Measurements from ENCODE around the gene OSBP2. TPM values are rescaled to one million over a fixed set of nuclear protein-coding genes. Genes with fewer than 3 reads are reported as not detected.

The OSBP2 gene
- total RNA-seq, 1 donor from 2014 or later, result 11.1 TPM

DNA sequence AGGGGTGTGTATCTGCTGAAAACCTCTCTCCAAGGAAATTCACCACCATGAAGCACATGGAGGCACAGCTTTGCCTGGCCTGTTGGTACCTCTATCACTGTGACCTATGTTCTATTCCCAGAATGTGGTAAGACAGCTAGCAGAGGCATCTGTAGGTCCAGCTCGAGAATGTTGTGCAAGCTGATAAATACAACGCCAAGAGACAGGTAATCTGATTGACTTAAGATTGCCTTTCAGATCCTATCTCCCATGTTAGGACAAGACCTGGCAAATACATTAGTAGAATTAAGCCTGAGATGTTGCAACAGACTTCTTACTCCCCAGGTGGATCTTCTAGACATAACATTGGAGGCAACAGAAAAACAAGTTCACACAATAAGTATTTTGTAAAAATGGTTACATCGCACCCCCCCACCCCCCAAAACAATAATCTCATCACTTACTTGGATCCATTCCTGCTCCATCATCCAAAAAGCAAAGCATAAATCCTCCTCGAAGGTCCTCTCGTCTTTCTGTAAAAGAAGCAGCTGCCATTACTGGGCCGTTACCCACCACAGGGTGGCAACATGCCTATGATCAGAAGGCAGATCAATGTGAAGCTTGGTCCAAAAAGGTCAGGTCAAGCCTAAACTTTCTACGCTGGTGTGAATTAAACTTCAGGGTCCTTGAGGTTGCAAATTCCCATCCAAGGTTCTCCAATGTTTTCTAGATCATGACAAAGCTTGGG, 255.4 kb downstream of the OSBP2 start:
- no peak for ATAC-seq
- no peak for DNase-seq (ENCODE audit: missing footprints)
- intact Hi-C loops (cut with DNase I), result loop anchor here (2.0 kb wide), 1 partner anchor 199 kb away; no protein-coding TSS in a partner anchor

GRCh38 chr22:30953206-30953605, 258.5 kb downstream of the OSBP2 start:
- DNase-seq (ENCODE audit: missing footprints) (no peak), ATAC-seq (no peak)
- intact Hi-C loops (cut with DNase I), result no loop called here

DNA sequence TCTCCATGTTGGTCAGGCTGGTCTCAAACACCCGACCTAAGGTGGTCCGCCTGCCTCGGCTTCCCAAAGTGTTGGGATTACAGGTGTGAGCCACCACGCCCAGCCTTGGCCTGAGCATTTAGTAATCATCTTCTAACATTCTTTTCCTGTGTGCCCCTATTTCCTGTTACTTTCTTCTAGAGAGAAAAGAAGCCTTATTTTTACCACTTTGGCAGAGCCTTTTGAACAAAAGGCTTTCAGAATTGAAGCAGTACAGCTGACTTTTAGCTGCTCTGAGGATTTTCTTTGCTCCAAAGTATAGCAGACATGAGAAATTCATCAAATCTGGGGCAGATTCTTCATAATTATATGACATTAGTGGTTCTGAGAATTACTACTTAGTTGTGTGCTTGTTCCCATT, 260.5 kb downstream of the OSBP2 start:
- no peak for DNase-seq (ENCODE audit: missing footprints)
- ATAC-seq, result no peak
- intact Hi-C loops (cut with DNase I), result no loop called here

Small RNA genes lying within 50 kb of the gene (microRNA-seq; reads per million reads assigned to microRNA genes)
- gene MIR3200, result 27.1 reads per million, percentile 37 among the genes with 10 or more reads in this experiment

Other genes starting within 250 kb of the OSBP2 start
- gene SEC14L3, start 222.9 kb upstream of the OSBP2 start, total RNA-seq, result not detected
- not detected for gene SEC14L4, start 189.2 kb upstream of the OSBP2 start, total RNA-seq
- 0.05 TPM for gene SEC14L6, start 148.1 kb upstream of the OSBP2 start, total RNA-seq
- gene GAL3ST1, start 120.2 kb upstream of the OSBP2 start, total RNA-seq, result 0.19 TPM
- gene PES1, start 103.0 kb upstream of the OSBP2 start, total RNA-seq, result 22.4 TPM
- gene TCN2, start 87.7 kb upstream of the OSBP2 start, total RNA-seq, result 16.7 TPM
- 5.0 TPM for gene SLC35E4, start 59.1 kb upstream of the OSBP2 start, total RNA-seq
- gene DUSP18, start 27.0 kb upstream of the OSBP2 start, total RNA-seq, result 2.8 TPM